Amniotic stem cell (primary cell): ENCODE data around the gene CKS2.

Experiments used
- DNase-seq: peaks from one replicate; lab custom pipeline; 2025; lab: John Stamatoyannopoulos, UW

Gene CKS2

GRCh38 chr9:89350988-89351557, 40.1 kb downstream of the CKS2 start:
- no peak for DNase-seq

DNA sequence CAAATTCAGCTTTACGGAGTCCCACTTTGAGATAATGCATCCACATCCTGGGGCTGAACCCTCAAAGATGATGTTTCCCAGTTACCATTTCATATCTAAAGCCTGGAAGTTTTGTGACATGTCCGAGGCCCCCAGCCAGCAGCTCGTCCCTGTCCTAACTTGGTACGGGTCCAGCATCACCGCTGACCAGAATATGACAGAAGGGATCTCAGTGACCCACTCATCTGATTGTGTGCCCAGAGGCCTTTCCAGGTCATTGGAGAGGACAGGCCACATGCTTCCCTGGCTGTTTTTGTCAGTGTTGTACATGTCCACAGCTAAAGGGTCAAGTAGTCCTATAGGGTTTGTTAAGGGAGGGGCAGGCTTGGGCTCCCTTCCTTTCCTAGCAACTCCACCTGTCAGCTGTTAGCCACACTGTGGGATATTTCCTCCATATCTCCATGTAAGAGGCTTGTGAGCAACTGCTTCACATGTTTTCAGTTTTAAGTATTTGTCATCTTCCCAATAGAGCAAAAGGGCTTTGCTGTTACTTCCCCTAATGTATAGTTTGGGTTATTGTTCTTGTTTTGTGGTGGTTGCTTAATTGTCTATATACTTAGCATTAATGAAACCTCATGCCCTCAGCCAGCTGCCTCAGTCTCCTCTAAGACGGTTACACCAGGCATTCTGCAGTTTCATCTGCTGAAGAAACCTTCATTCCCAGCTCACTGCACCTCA, 40.7 kb downstream of the CKS2 start:
- DNase-seq: no peak

DNA sequence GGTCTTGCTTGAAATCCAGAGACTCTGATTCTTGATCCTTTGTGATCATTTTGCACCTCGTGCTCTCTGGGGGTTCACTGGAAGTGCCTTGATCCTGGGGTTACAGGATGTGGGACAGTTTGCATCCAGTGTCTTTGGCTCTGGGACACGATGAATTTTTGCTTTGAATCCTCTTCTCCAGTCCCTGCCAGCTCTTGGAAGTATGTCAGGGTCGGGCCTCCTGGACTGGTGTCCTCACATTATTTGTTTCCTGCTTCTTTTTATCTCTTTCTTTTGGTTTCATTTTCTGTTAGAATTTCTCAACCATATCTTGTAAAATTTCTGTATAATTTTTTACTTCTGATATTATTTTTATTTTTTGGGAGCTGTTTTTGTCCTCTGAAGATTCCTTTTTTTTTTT, 41.5 kb downstream of the CKS2 start:
- DNase-seq: no peak

- no peak for DNase-seq
Measured at GRCh38 chr9:89352874-89353649, 42.1 kb downstream of the CKS2 start.

DNA sequence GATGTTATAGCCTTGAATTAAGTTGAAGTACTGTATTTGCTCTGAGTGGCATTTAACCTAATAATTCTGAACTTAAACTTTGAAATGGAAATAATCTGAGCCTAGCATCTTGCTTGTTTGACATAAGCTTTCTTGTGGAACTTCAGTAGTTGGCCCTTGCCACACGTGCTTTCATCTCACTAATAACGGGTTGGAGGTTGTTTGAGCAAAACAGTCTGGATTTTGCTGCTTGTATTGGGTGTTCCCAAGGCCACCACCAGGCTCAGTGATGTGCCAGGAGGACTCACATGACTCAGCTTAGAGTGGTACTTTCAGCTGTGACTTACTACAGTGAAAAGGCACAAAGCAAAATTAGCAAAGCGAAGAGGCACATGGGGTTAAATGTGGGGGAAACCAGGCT, 43.0 kb downstream of the CKS2 start:
- DNase-seq: no peak

- DNase-seq: no peak
Measured at GRCh38 chr9:89354471-89354870, 43.5 kb downstream of the CKS2 start.

DNA sequence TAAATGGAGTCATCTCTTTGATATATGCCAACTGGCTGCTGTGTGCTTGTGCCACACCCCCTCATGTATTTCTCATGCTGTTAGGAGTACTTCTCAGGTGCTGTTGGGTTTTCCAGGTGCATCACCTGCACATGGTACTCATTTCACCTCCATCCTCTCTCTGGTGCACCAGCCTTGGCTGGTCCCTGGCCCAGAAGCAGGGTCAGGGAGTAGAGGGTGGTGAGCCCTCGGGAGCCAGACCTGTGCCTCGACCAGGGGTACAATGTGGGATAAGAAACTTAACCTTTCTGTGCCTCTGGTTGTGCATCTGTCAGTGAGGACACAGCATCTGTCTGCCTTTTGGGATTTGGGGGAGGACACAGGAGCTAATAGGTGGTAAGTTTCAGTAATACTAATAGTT, 45.8 kb downstream of the CKS2 start:
- no peak for DNase-seq

DNA sequence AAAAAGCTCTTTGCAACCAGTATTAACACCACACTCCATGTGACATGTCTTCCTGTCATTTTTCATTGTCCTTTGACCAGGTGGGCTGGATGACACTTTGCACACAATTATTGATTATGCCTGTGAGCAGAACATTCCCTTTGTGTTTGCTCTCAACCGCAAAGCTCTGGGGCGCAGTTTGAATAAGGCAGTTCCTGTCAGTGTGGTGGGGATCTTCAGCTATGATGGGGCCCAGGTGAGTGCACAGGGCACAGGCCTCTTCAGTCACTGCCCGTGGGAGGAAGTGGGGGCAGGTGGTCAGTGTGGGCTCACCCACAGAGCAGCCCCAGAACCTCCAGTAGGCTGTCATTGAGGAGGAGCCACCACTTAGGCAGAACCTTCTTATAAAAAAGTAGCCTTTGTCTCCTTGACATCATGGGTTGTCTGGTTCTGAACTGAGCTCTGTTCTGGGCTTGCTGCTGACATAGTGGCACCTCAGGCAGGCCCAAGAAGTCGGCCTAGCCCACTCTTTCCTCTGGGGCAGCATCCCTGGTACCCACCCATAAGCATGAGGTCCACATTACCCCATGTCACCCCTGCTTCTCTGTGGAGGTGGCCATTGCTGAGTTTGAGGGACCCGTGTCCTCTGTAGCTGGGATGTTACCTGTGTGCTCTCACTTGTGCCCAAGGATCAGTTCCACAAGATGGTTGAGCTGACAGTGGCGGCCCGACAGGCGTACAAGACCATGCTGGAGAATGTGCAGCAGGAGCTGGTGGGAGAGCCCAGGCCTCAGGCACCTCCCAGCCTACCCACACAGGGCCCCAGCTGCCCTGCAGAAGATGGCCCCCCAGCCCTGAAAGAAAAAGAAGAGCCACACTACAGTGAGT, 46.6 kb downstream of the CKS2 start:
- no peak for DNase-seq

DNA sequence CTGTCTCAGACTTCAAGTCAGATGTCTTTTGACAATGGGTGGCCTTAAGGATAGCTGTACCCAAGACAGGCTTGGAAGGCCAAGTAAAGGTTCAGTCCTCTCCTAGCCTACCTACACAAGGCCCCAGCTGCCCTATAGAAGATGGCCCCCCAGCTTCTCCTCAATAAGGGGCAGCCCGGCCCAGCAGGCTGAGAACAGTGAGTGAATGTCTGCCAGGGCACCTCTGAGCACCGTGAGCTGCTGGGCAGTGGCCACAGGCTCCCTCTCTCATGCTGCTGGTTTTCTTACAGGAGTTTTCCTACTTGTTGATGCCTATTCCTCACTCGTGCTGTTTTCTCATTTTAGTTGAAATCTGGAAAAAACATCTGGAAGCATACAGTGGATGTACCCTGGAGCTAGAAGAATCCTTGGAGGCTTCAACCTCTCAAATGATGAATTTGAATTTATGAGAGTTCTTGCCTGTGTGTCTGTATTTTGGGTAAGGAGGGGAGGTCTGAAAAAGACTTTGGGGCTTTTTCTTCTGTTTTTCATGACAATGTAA, 47.5 kb downstream of the CKS2 start:
- DNase-seq: no peak

GRCh38 chr9:89358985-89359384, 48.0 kb downstream of the CKS2 start:
- no peak for DNase-seq

- DNase-seq: no peak
Measured at GRCh38 chr9:89359751-89360261, 48.8 kb downstream of the CKS2 start.

- DNase-seq: no peak
Measured at GRCh38 chr9:89360465-89360864, 49.5 kb downstream of the CKS2 start.

DNA sequence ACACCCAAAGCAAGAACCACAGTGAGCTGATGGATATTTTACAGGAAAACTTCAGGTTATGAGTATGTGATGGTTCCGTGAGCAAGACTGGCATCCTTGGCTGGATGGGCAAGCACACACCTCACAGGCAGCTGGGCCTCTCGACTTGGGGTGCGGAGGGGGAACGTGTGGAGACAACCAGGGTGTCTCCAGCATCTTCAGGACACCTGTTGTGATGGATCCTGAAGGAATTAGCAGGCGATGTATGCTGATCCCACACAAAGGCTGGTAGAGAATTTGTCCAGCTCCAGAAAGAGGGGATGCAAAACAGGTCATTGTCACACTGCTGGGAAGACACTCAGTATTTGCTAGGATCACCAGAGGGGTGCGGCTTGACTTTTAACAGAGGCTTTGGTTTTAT, 50.0 kb downstream of the CKS2 start:
- DNase-seq: no peak

DNA sequence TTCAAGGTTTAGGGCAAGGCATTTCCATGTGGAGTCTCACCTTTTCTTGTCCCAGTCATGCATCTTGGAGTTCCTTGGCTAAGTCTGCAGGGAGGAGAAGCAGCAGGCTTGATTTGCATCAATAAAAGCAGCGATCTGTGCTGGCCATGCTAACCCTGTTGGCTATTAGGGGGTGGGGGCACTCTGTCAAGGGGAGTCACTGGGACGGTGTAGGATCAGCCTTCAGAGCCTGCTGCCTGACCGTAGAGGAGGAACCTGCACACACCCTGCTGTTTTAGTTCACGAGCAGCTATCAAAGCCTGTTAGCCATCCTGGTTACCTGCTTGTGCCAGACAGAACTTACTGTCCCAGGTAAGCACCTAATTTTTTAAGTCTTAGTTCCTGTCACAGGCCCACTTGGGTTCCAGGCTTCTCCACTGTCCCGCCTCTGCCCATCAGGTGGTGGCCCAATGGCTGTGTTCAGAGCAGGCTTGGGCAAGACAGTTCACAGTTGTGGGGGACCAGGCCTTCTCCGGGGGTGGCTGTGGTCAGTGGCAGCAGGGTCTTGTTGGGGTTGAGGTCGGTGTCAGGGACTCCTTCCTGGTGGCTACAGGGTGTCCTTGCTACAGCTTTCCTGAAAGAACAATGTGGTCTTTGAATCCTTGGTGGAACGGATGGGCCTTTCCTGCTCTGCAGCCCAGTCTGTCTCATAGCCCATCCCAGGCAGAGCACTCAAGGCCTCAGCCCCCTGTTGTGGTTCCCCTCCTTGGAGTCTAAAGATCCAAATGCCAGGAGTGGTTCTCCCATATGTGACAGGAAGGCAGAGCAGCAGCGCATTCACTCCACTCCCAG, 51.0 kb downstream of the CKS2 start:
- no peak for DNase-seq

DNA sequence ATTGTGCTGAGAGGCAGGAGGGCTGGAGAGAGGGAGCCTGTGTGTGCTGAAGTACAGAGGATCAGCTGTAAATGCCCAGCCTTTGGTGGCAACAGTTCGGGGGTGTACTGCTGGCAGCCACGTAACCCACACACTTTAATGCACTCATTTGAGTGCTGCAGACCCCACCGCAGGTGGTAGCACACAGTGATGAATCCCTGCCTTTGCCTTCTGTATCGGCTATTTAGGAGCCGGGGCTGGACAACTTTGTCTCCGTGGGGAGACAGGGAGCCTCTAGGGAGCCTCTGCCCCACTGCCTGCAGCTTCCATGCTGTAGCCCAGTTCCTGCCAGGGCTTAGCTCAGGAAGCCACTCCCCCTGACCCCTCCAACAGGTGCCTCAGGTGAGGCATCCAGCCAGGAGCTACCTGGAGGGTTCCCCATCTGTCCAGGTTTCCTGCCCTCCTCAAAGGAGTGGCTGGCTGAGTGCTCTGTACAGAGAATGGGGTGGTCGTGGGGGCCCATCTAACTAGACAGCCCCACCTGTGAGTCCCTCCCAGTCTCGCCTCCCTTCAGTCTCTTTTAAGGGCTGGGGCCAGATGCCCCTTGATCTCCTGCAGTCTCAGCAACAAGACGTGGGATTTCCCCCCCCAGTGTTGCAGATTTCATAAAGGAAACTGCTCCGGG, 51.8 kb downstream of the CKS2 start:
- DNase-seq: no peak

DNA sequence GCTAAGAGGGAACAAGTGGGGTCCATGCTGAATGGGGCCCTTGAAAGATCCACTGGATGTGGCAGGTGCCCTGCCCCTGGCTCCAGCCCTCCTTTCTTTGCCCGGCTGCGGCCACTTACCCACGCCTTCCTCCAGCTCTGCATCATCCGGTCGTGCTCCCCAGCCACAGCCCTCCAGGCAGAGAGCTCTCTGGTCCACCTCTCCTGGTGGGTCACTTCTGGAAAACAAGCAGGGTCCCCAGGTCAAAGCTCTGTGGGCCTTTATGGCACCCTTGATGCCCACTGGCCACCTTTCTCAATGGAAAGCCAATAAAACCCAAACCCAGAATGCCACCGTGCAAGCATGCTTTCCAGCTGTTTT, 52.3 kb downstream of the CKS2 start:
- no peak for DNase-seq

DNA sequence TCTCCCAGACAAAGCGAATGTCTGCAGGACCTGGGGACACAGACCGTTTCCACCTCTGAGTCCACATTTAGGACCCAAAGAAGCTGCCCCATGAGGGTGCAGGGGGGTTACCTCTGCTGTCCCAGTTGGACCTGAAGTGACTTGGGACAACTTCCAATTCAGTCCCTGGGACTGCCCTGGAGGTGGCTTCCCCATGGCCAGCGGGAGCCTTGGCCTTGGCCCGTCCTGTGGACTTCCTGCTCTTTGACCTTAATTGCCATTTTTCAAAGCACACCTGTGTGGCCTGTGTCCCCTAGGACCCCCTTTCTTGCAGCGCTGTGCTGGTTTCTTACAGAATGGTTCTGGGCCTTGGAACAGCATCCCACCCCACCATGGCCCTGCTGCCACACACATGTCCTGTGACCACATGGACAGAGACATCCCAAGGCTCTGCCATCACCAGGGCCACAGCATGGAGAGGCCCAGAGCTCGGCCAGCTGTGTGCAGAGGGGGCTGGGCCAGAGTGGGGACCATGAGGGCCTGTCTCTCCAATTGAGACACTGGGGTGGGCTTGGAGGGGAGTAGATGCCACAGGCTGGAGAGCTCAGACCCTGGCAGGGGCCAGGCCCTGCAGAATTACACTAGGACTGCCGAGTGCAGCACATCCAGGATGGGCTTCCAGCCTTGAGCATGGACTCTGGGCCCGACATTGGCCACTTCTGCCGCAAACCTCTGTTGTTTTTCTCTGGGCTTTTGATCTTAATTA, 53.1 kb downstream of the CKS2 start:
- no peak for DNase-seq

DNA sequence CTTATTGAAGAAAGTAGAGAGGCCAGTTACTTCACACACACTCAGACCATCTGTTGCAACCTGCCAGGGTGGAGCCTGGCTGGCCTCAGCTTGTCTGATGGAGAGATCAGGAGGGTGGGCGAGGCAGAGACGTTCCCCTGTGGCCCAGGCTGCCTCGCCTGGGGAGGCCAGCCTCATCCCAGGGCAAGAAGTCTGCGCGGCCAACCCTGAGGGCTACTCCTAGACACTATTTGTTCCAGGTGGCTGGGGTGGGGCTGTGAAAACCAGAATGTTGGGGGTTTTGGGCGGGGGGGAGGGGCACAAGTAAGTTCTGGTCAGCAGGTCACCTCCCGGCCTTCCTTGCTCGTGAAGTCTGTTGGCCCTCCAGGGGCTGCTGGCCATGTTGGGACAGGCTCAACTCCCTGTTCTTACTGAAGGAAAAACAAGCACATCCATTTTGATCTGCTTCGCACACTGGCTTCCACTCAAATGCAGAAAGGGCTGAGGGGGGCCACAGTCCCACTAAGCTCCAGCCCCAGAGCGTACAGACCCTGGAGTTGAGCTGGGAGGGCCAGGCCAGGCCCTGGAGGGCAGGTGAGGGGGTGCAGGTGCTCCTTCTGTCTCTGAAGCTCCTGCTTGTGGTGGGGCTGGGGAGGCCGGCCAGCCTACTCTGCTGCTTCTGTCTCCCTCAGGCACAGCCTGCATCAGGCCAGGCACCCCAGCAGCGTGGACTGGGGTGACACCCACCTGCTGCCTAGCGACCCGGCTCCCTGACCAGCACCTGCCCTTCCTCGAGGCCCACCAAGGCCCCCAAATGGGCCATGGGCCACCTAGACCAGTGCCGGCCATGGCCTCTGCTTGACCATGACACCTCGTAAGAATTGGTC, 53.9 kb downstream of the CKS2 start:
- no peak for DNase-seq

- DNase-seq: no peak
Measured at GRCh38 chr9:89365532-89365912, 54.5 kb downstream of the CKS2 start.
